A673 (cell line): ENCODE measurements around the gene MACROH2A1.

Source experiments
- CTCF ChIP-seq: fragments of 300-800, 200-600 bp; sonication (generic); conservative IDR thresholded peaks from 2 replicates; pipeline ENCODE4 v1.5.1; 2017; ENCODE audit warnings: low read depth, mild to moderate bottlenecking, antibody characterized with exemption, low read length, moderate library complexity, mixed read lengths
- EZH2 ChIP-seq: fragments of 200-600 bp; sonication (generic); IDR thresholded peaks from 2 replicates; pipeline ENCODE4 v1.6.1; 2017; ENCODE audit warnings: borderline replicate concordance, low read depth, mild to moderate bottlenecking, mixed read lengths, antibody characterized with exemption, low read length; ENCODE audit not compliant: poor library complexity, severe bottlenecking

GRCh38 chr5:135387629-135387960 is 11.4 kb downstream of the MACROH2A1 start:
- TF ChIP-seq CTCF (no peak), EZH2 (no peak)
